ENCODE results near the gene FBN2.

FBN2 gene

GRCh38 chr5:128538000-128538249 lies at the start of gene FBN2:
FBN2 (minus strand) TSS chr5:128538245; CDS start chr5:128537603, 642 bp downstream.
- no peak for DNase-seq (ENCODE audit: low spot score)

- no peak for DNase-seq (ENCODE audit: low spot score)
Measured at GRCh38 chr5:128587275-128587674, 49.2 kb upstream of the FBN2 start.

GRCh38 chr5:128586848-128587247 lies 48.8 kb upstream of the FBN2 start:
- no peak for DNase-seq (ENCODE audit: low spot score)

- DNase-seq (ENCODE audit: low spot score): no peak
Measured at GRCh38 chr5:128579639-128580038, 41.6 kb upstream of the FBN2 start.

- no peak for DNase-seq (ENCODE audit: low spot score)
Measured at GRCh38 chr5:128579093-128579492, 41.0 kb upstream of the FBN2 start.

- no peak for DNase-seq (ENCODE audit: low spot score)
Measured at GRCh38 chr5:128574041-128574440, 36.0 kb upstream of the FBN2 start.

- DNase-seq (ENCODE audit: low spot score): no peak
Measured at GRCh38 chr5:128572930-128573319, 34.9 kb upstream of the FBN2 start.

GRCh38 chr5:128572051-128572929 lies 34.2 kb upstream of the FBN2 start:
- DNase-seq (ENCODE audit: low spot score): no peak

GRCh38 chr5:128566178-128566577 lies 28.1 kb upstream of the FBN2 start:
- DNase-seq (ENCODE audit: low spot score): no peak

GRCh38 chr5:128559300-128560297 lies 21.6 kb upstream of the FBN2 start:
- DNase-seq (ENCODE audit: low spot score): no peak

- no peak for DNase-seq (ENCODE audit: low spot score)
Measured at GRCh38 chr5:128553747-128554146, 15.7 kb upstream of the FBN2 start.

- DNase-seq (ENCODE audit: low spot score): no peak
Measured at GRCh38 chr5:128551476-128551875, 13.4 kb upstream of the FBN2 start.

- DNase-seq (ENCODE audit: low spot score): no peak
Measured at GRCh38 chr5:128549496-128549895, 11.5 kb upstream of the FBN2 start.

GRCh38 chr5:128546658-128547281 lies 8.7 kb upstream of the FBN2 start:
- DNase-seq (ENCODE audit: low spot score): no peak

- no peak for DNase-seq (ENCODE audit: low spot score)
Measured at GRCh38 chr5:128541385-128541784, 3.3 kb upstream of the FBN2 start.

- DNase-seq (ENCODE audit: low spot score): no peak
Measured at GRCh38 chr5:128539038-128539429, 989 bp upstream of the FBN2 start.

- DNase-seq (ENCODE audit: low spot score): no peak
Measured at GRCh38 chr5:128538250-128539037, 399 bp upstream of the FBN2 start.

- no peak for DNase-seq (ENCODE audit: low spot score)
Measured at GRCh38 chr5:128537221-128537999, 635 bp downstream of the FBN2 start.

- DNase-seq (ENCODE audit: low spot score): no peak
Measured at GRCh38 chr5:128536254-128537220, 1.5 kb downstream of the FBN2 start.

- DNase-seq (ENCODE audit: low spot score): no peak
Measured at GRCh38 chr5:128535251-128535650, 2.8 kb downstream of the FBN2 start.
